Caco-2 (cell line): ENCODE results near the gene WNK1. TPM values are rescaled to one million over a fixed set of nuclear protein-coding genes. Genes with fewer than 3 reads are reported as not detected.

Source experiments
- BruUV-seq: library from RNA; stranded (reverse); fragments of 400-500 nt; replicated peaks from 2 replicates; lab custom pipeline; 2021; lab: Mats Ljungman, UMichigan
- CTCF ChIA-PET: fragments of 300-600 bp; sonication (Branson Sonifier 250); formaldehyde crosslinking; loops from one replicate; lab custom pipeline; 2022; ENCODE audit warnings: antibody characterized with exemption; lab: Charles Lee
- POLR2A ChIA-PET: fragments of 300-600 bp; sonication (Branson Sonifier 250); formaldehyde crosslinking; loops from one replicate; lab custom pipeline; 2022; ENCODE audit warnings: antibody characterized with exemption; lab: Charles Lee
- DNase-seq, 2 experiments: peaks; one replicate each; pipeline versions ENCODE4 v3.0.0 to v3.0.0-alpha.2; 2020 to 2022
- H3K27me3 ChIP-seq: replicated peaks from 2 replicates; pipeline ENCODE4 v1.6.0; 2011; ENCODE audit warnings: low read length; ENCODE audit not compliant: control insufficient read depth, insufficient read depth
- H3K36me3 ChIP-seq: 2 replicates; pipeline ENCODE4 v1.5.1; 2011; ENCODE audit warnings: low read length; ENCODE audit not compliant: control insufficient read depth, insufficient read depth
- H3K4me1 ChIP-seq: fragments of 250-450 bp; sonication (Bioruptor Pico); 2 replicates; pipeline ENCODE4 v1.5.1; 2020; ENCODE audit warnings: mild to moderate bottlenecking
- H3K4me3 ChIP-seq: 2 replicates; pipeline ENCODE4 v1.5.1; 2011; ENCODE audit warnings: low read depth, mild to moderate bottlenecking, control low read depth, low read length
- H3K9me3 ChIP-seq: fragments of 250-450 bp; sonication (Bioruptor Pico); 2 replicates; pipeline ENCODE4 v1.5.1; 2020; ENCODE audit warnings: mild to moderate bottlenecking, moderate library complexity
- H3K27ac Mint-ChIP-seq: one replicate; pipeline ENCODE4 v1.8.0; 2022; ENCODE audit warnings: mixed read lengths; ENCODE audit not compliant: unreplicated experiment
- H3K27me3 Mint-ChIP-seq: one replicate; pipeline ENCODE4 v1.8.0; 2022; ENCODE audit warnings: mixed read lengths; ENCODE audit not compliant: insufficient read depth, unreplicated experiment
- H3K36me3 Mint-ChIP-seq: one replicate; pipeline ENCODE4 v1.8.0; 2022; ENCODE audit warnings: mild to moderate bottlenecking, mixed read lengths; ENCODE audit not compliant: insufficient read depth, unreplicated experiment
- H3K4me1 Mint-ChIP-seq: one replicate; pipeline ENCODE4 v1.8.0; 2022; ENCODE audit warnings: low read depth, mixed read lengths; ENCODE audit not compliant: unreplicated experiment
- H3K4me3 Mint-ChIP-seq: one replicate; pipeline ENCODE4 v1.8.0; 2022; ENCODE audit warnings: mild to moderate bottlenecking, moderate library complexity, mixed read lengths; ENCODE audit not compliant: unreplicated experiment
- H3K9me3 Mint-ChIP-seq: one replicate; pipeline ENCODE4 v1.8.0; 2022; ENCODE audit warnings: mixed read lengths; ENCODE audit not compliant: unreplicated experiment
- intact Hi-C: fragments of 100-400 bp; cut with micrococcal nuclease; formaldehyde crosslinking; loops from one replicate; pipeline ENCODE4 v1.10.0; 2022; ENCODE audit not compliant: unreplicated experiment
- total RNA-seq: library from RNA; stranded (reverse); gene quantifications from 2 replicates; pipeline ENCODE4 v1.2.3, GENCODE V29; 2022
- TF ChIP-seq, protein P1 (sequence below), 2 experiments: fragments of 200-600 bp in 1 of 2; IDR thresholded peaks; 1 replicate in 1 of 2; 2 replicates in 1 of 2; pipeline versions ENCODE4 v1.5.1 to v1.8.0; 2011 to 2022; ENCODE audit warnings: antibody characterized with exemption in 1 of 2, control low read depth in 1 of 2, inconsistent platforms in 1 of 2, low read depth in 1 of 2, low read length in 1 of 2, mild to moderate bottlenecking in 1 of 2, moderate library complexity in 1 of 2; ENCODE audit not compliant: insufficient read depth in 1 of 2, severe bottlenecking in 1 of 2, unreplicated experiment in 1 of 2

WNK1 gene
- total RNA-seq, 1 experiment from 2014 or later = 224 TPM

DNA sequence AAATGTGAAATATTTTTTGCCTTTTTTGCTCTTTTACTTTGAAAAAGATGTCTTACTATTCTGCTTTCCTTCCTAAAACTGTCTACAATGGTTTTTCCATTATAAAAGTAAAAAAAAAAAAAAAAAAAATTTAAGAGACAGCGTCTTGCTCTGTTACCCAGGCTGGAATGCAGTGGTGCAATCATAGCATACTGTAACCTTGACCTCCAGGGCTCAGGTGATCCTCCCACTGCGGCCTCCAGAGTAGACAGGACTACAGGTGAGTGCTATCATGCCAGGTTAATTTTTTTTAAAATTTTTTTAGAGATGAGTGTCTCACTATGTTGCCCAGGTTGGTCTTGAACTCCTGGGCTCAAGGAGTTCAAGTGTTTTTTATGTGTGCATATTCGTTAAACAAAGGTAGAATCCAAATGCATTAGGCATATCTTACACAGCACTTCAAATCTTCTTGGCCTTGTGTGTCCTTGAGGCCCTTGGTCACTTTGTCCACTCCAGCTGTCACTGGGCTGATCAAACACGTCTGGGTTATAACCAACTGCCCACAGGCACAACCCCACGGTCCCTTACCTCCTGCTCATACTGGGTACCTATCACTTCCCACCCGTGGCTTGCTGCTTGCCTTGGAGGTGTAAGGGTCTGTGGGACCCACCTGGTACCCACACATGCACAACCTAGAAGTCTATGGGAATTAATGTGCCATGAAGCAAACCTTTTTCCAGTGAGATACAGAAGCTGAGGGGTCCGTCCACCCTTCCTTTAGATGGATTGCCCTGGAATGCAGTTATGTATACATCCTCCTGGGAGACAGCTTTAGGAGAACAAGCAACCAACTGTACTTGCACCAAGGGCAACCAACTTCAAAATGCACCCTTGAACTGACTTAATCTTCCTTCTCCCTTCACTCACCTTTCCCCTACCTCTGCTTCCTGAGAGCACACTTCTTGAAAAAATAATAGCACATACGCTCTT lies 184.3 kb downstream of the WNK1 start:
- peaks cover 1% of the 10 kb centered on the region for H3K36me3 ChIP-seq
- no peaks in the 10 kb centered on the region for H3K9me3 Mint-ChIP-seq
- no TSS peak for BruUV-seq
- no peaks in the 10 kb centered on the region for H3K4me1 ChIP-seq
- no peaks in the 10 kb centered on the region for H3K9me3 ChIP-seq
- peak; percentile 25 to 30 for DNase-seq
- H3K27ac Mint-ChIP-seq = no peak overlapping the region
- ChIA-PET CTCF (interaction anchor here (1.2 kb wide), 1 partner anchor 13 kb away, joined by 6 read pairs; the partner anchor contains the start of gene RAD52), POLR2A (no interaction called here)
- no peak overlapping the region for H3K4me3 ChIP-seq
- no peaks in the 10 kb centered on the region for H3K27me3 Mint-ChIP-seq
- H3K36me3 Mint-ChIP-seq = peaks cover 65% of the 10 kb centered on the region
- H3K4me3 Mint-ChIP-seq = no peak overlapping the region
- no peaks in the 10 kb centered on the region for H3K4me1 Mint-ChIP-seq
- TF ChIP-seq, protein P1, sequence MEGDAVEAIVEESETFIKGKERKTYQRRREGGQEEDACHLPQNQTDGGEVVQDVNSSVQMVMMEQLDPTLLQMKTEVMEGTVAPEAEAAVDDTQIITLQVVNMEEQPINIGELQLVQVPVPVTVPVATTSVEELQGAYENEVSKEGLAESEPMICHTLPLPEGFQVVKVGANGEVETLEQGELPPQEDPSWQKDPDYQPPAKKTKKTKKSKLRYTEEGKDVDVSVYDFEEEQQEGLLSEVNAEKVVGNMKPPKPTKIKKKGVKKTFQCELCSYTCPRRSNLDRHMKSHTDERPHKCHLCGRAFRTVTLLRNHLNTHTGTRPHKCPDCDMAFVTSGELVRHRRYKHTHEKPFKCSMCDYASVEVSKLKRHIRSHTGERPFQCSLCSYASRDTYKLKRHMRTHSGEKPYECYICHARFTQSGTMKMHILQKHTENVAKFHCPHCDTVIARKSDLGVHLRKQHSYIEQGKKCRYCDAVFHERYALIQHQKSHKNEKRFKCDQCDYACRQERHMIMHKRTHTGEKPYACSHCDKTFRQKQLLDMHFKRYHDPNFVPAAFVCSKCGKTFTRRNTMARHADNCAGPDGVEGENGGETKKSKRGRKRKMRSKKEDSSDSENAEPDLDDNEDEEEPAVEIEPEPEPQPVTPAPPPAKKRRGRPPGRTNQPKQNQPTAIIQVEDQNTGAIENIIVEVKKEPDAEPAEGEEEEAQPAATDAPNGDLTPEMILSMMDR (IDR thresholded peaks at IDR 0.05; ENCODE audit: insufficient read depth in 1 of 2, low read depth in 1 of 2, low read length in 1 of 2, severe bottlenecking in 1 of 2, unreplicated experiment in 1 of 2) = no peak
- intact Hi-C loops = no loop called here
- H3K27me3 ChIP-seq = no peaks in the 10 kb centered on the region

DNA sequence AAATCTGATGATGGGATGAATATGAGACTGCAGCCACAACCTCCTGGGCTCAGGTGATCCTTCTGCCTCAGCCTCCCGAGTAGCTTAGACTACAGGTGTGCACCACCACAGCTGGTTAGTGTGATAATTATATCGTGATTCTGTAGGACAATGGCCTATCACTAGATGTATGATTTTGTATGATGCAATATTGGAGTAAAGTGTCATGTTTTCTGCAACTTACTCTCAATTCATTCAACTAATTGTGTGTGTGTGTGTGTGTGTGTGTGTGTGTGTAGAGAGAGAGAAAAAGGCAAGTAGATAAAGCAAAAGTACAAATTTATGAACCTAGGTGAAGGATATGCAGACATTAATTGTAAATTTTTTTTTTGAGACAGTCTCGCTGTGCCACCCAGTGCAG lies 186.4 kb downstream of the WNK1 start:
- TF ChIP-seq, protein P1 (IDR thresholded peaks at IDR 0.05; ENCODE audit: insufficient read depth in 1 of 2, low read depth in 1 of 2, low read length in 1 of 2, severe bottlenecking in 1 of 2, unreplicated experiment in 1 of 2) = no peak
- peaks cover 1% of the 10 kb centered on the region for H3K36me3 ChIP-seq
- no TSS peak for BruUV-seq
- ChIA-PET CTCF (no interaction called here), POLR2A (no interaction called here)
- Mint-ChIP-seq H3K4me3 (no peak overlapping the region), H3K27ac (peak overlapping the region; percentile 57), H3K27me3 (no peaks in the 10 kb centered on the region), H3K36me3 (peaks cover 68% of the 10 kb centered on the region), H3K4me1 (no peaks in the 10 kb centered on the region), H3K9me3 (no peaks in the 10 kb centered on the region)
- intact Hi-C loops = no loop called here
- no peak for DNase-seq
- H3K9me3 ChIP-seq = no peaks in the 10 kb centered on the region
- H3K4me3 ChIP-seq = no peak overlapping the region
- no peaks in the 10 kb centered on the region for H3K27me3 ChIP-seq
- no peaks in the 10 kb centered on the region for H3K4me1 ChIP-seq

DNA sequence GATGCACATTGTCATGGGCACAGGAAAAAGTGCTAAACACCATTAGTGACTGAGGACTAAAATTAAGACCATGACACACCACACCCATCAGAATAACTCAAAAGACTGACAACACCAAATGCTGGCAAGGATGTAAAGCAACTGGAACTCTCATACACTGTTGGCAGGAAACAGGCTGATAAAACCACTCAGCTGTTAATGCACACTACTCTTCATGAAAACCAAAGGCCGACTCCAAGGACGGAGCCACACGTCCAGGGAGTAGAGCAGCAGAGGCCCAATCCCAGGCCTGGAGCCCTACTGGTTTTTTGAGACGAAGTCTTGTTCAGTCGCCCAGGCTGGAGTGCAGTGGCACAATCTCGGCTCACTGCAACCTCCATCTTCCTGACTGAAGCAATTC lies 190.7 kb downstream of the WNK1 start:
- Histone ChIP-seq H3K9me3 (no peaks in the 10 kb centered on the region), H3K36me3 (peaks cover 3% of the 10 kb centered on the region), H3K4me1 (peaks cover 7% of the 10 kb centered on the region; the same call in 1 of the 2 replicates), H3K27me3 (no peaks in the 10 kb centered on the region), H3K4me3 (no peak overlapping the region)
- Mint-ChIP-seq H3K27ac (no peak overlapping the region), H3K4me3 (no peak overlapping the region), H3K27me3 (no peaks in the 10 kb centered on the region), H3K36me3 (peaks cover 77% of the 10 kb centered on the region), H3K9me3 (no peaks in the 10 kb centered on the region), H3K4me1 (peaks cover 17% of the 10 kb centered on the region)
- DNase-seq = no peak
- POLR2A ChIA-PET = interaction anchor here (0.5 kb wide), 1 partner anchor 10 kb away, joined by 4 read pairs; no protein-coding TSS in a partner anchor
- intact Hi-C loops = no loop called here
- CTCF ChIA-PET = no interaction called here
- BruUV-seq = no TSS peak
- TF ChIP-seq, protein P1 (IDR thresholded peaks at IDR 0.05; ENCODE audit: insufficient read depth in 1 of 2, low read depth in 1 of 2, low read length in 1 of 2, severe bottlenecking in 1 of 2, unreplicated experiment in 1 of 2) = no peak
